Stimulated activated CD8-positive, alpha-beta memory T cell treated with anti-CD3 and anti-CD28 coated beads, Interleukin-4, amount 100 ng/mL, for 1 hour (primary cell): ENCODE data around the gene KRTCAP2.
"Not testable (repeated sequence)": the region's sequence is repeated elsewhere in the genome, so short reads cannot be mapped to it uniquely, and the experiment has no call there.

Source experiments
- DNase-seq, 2 donors: peaks; one replicate each; pipeline ENCODE4 v3.0.0-alpha.2; 2020; ENCODE audit warnings: low read depth in 2 of 2, low spot score in 1 of 2

Gene KRTCAP2

GRCh38 chr1:155200920-155201319, 27.8 kb upstream of the KRTCAP2 start:
- no peak for DNase-seq

- no peak for DNase-seq
Observed at GRCh38 chr1:155199792-155200191, 26.7 kb upstream of the KRTCAP2 start.

GRCh38 chr1:155198547-155198906, 25.4 kb upstream of the KRTCAP2 start:
- DNase-seq = no peak

- DNase-seq = no peak
Observed at GRCh38 chr1:155197901-155198546, 24.9 kb upstream of the KRTCAP2 start.

GRCh38 chr1:155196893-155197638, 24.0 kb upstream of the KRTCAP2 start:
- DNase-seq = no peak

GRCh38 chr1:155196103-155196892, 23.2 kb upstream of the KRTCAP2 start:
- DNase-seq = no peak

- no peak for DNase-seq
Observed at GRCh38 chr1:155195201-155196102, 22.3 kb upstream of the KRTCAP2 start.

- not testable (repeated sequence) for DNase-seq
Observed at GRCh38 chr1:155193991-155194240, 20.8 kb upstream of the KRTCAP2 start.

- DNase-seq = peak in 1 of 2 donors; percentile 39
Observed at GRCh38 chr1:155193275-155193990, 20.3 kb upstream of the KRTCAP2 start.

- DNase-seq = no peak
Observed at GRCh38 chr1:155192346-155193274, 19.5 kb upstream of the KRTCAP2 start.

GRCh38 chr1:155191904-155192303, 18.8 kb upstream of the KRTCAP2 start:
- DNase-seq = no peak

GRCh38 chr1:155189926-155190325, 16.8 kb upstream of the KRTCAP2 start:
- DNase-seq = not testable (repeated sequence)

- DNase-seq = no peak
Observed at GRCh38 chr1:155188268-155188667, 15.2 kb upstream of the KRTCAP2 start.

- no peak for DNase-seq
Observed at GRCh38 chr1:155187456-155187891, 14.4 kb upstream of the KRTCAP2 start.

- no peak for DNase-seq
Observed at GRCh38 chr1:155186794-155187455, 13.8 kb upstream of the KRTCAP2 start.

- DNase-seq = no peak
Observed at GRCh38 chr1:155186067-155186793, 13.1 kb upstream of the KRTCAP2 start.

- no peak for DNase-seq
Observed at GRCh38 chr1:155185783-155186066, 12.6 kb upstream of the KRTCAP2 start.
